Spleen (tissue), 11 donors: ENCODE measurements around the gene MME. TPM values are rescaled to one million over a fixed set of nuclear protein-coding genes. Genes with fewer than 3 reads are reported as not detected.

ENCODE experiments used
- DNase-seq: peaks from one replicate; pipeline ENCODE4 v3.0.0-alpha.2; 2020
- H3K27ac ChIP-seq, 8 donors: fragments of 200-600 bp; sonication (generic) in 7 of 8; 1 replicate in 4 of 8; 2 replicates in 4 of 8; pipeline versions ENCODE4 v1.5.0 to v1.8.0; 2016 to 2021; ENCODE audit warnings: inconsistent platforms in 4 of 8, mild to moderate bottlenecking in 4 of 8, moderate library complexity in 1 of 8
- H3K27me3 ChIP-seq, 7 donors: fragments of 200-600 bp; sonication (generic) in 6 of 7; replicated peaks in 1 of 7; 1 replicate in 4 of 7; 2 replicates in 3 of 7; pipeline versions ENCODE4 v1.5.0 to v1.8.0; 2016 to 2021; ENCODE audit warnings: inconsistent platforms in 3 of 7, mild to moderate bottlenecking in 1 of 7
- H3K36me3 ChIP-seq, 6 donors: fragments of 200-600 bp; sonication (generic) in 5 of 6; 1 replicate in 4 of 6; 2 replicates in 2 of 6; pipeline versions ENCODE4 v1.5.0 to v1.8.0; 2016 to 2021; ENCODE audit warnings: inconsistent platforms in 2 of 6
- H3K4me1 ChIP-seq, 6 donors: fragments of 200-600 bp; sonication (generic) in 5 of 6; 1 replicate in 3 of 6; 2 replicates in 3 of 6; pipeline versions ENCODE4 v1.5.0 to v1.8.0; 2016 to 2021; ENCODE audit warnings: inconsistent platforms in 3 of 6
- H3K4me3 ChIP-seq, 8 donors: fragments of 200-600 bp; sonication (generic) in 7 of 8; 1 replicate in 4 of 8; 2 replicates in 4 of 8; pipeline versions ENCODE4 v1.5.0 to v1.8.0; 2016 to 2021; ENCODE audit warnings: inconsistent platforms in 4 of 8, mild to moderate bottlenecking in 4 of 8, moderate library complexity in 2 of 8
- H3K9me3 ChIP-seq, 8 donors: fragments of 200-600 bp; sonication (generic) in 7 of 8; 1 replicate in 4 of 8; 2 replicates in 4 of 8; pipeline versions ENCODE4 v1.5.0 to v1.8.0; 2016 to 2021; ENCODE audit warnings: inconsistent platforms in 4 of 8
- CTCF ChIP-seq, 11 experiments: fragments of 200-600 bp in 7 of 11; fragments of 450-650 bp in 4 of 11; sonication (generic) in 4 of 11; IDR thresholded peaks in 8 of 11; conservative IDR thresholded peaks in 3 of 11; 1 replicate in 7 of 11; 2 replicates in 4 of 11; pipeline versions ENCODE4 v1.4.0 to v1.8.0; 2016 to 2021; ENCODE audit warnings: antibody characterized with exemption in 11 of 11, inconsistent platforms in 4 of 11, mild to moderate bottlenecking in 1 of 11
- POLR2A ChIP-seq, 3 donors: fragments of 450-650 bp; IDR thresholded peaks; one replicate each; pipeline ENCODE4 v1.5.1; 2017; ENCODE audit warnings: antibody characterized with exemption in 3 of 3, mild to moderate bottlenecking in 1 of 3
- POLR2AphosphoS5 ChIP-seq, 3 donors: sonication (generic); formaldehyde crosslinking; IDR thresholded peaks; one replicate each; pipeline ENCODE4 v1.5.1; 2017; ENCODE audit warnings: antibody characterized with exemption in 3 of 3
- WGBS, 5 donors: extraction: QIAGEN DNeasy Blood & Tissue Kit in 3 of 5; methylation state at CpG; one replicate each; pipeline versions ENCODE4 v1.1.5 to v1.1.7; 2013 to 2018; 5-methylcytosine and 5-hydroxymethylcytosine counted together
- intact Hi-C: fragments of 100-400 bp; cut with DNase I; formaldehyde crosslinking; loops from one replicate; pipeline ENCODE4 v1.15.0; 2023; ENCODE audit warnings: low total_unique reads
- polyA plus RNA-seq, 3 donors: library from polyadenylated mRNA; stranded (reverse); fragments of 200-250 nt; gene quantifications; one replicate each; pipeline ENCODE4 v1.2.1, GENCODE V29; 2013
- total RNA-seq, 7 donors: library from RNA; depleted of rRNA in 3 of 7; stranded (reverse); fragments of >200 nt in 3 of 7; fragmentation: NEBNext Ultra II Directional in 4 of 7; extraction: Animal tissue kit (Norgen Biotek cat#: 25700) in 4 of 7; gene quantifications; one replicate each; pipeline versions ENCODE4 v1.1.0 to v1.2.1, GENCODE V29; 2016 to 2021
- donor health status: healthy with polysubstance abuse.
- donor health status: DM: no; HTN: no; CAD: no; lungs with moderate emphysema.
- donor health status: DM: no; HTN: no; CAD: no.
- donor health status: Bipolar disorder and iron deficiency.
- donor health status: healthy.
- donor health status: DM: no; HTN: no; CAD: no.
- donor health status: DM: yes; HTN: yes; CAD: no.

Gene MME
- total and polyA plus RNA-seq, 10 donors = 0.50 to 43.2 (median 13.2) TPM

- peaks cover 0 to 6% (median 0%) of the 10 kb centered on the region in 8 donors for H3K9me3 ChIP-seq
- no peak for DNase-seq
- no peak overlapping the region for H3K4me3 ChIP-seq
- no peak overlapping the region for H3K27ac ChIP-seq
- WGBS, 5 donors = 76 to 91% (median 81%) methylated on average over 3 of the region's 3 CpGs
- H3K4me1 ChIP-seq = no peaks in the 10 kb centered on the region
- TF ChIP-seq POLR2A (IDR thresholded peaks at IDR 0.05) (no peak), CTCF (IDR thresholded peaks at IDR 0.05 in 8 of 11, conservative IDR thresholded peaks at IDR 0.05 in 3 of 11) (no peak), POLR2AphosphoS5 (IDR thresholded peaks at IDR 0.05) (no peak)
- no peaks in the 10 kb centered on the region for H3K27me3 ChIP-seq
- intact Hi-C loops = no loop called here
- no peaks in the 10 kb centered on the region for H3K36me3 ChIP-seq
Measured at GRCh38 chr3:155227141-155227540, 147.0 kb downstream of the MME start.

GRCh38 chr3:155228676-155229075, 148.6 kb downstream of the MME start:
- intact Hi-C loops = no loop called here
- no peak overlapping the region for H3K27ac ChIP-seq
- H3K9me3 ChIP-seq = peaks cover 0 to 6% (median 0%) of the 10 kb centered on the region in 8 donors
- TF ChIP-seq POLR2A (IDR thresholded peaks at IDR 0.05) (no peak), POLR2AphosphoS5 (IDR thresholded peaks at IDR 0.05) (no peak), CTCF (IDR thresholded peaks at IDR 0.05 in 8 of 11, conservative IDR thresholded peaks at IDR 0.05 in 3 of 11) (no peak)
- no peaks in the 10 kb centered on the region for H3K27me3 ChIP-seq
- no peak overlapping the region for H3K4me3 ChIP-seq
- no peaks in the 10 kb centered on the region for H3K36me3 ChIP-seq
- DNase-seq = no peak
- WGBS, 5 donors = 54 to 92% (median 80%) methylated on average over 1 of the region's 1 CpG
- H3K4me1 ChIP-seq = no peaks in the 10 kb centered on the region

- WGBS, 5 donors = 65 to 80% (median 78%) methylated on average over 1 of the region's 1 CpG
Measured at GRCh38 chr3:155229086-155229485, 149.0 kb downstream of the MME start.

GRCh38 chr3:155230382-155230781, 150.3 kb downstream of the MME start:
- Histone ChIP-seq H3K36me3 (no peaks in the 10 kb centered on the region), H3K9me3 (no peaks in the 10 kb centered on the region), H3K4me3 (no peak overlapping the region), H3K27ac (no peak overlapping the region), H3K4me1 (no peaks in the 10 kb centered on the region), H3K27me3 (no peaks in the 10 kb centered on the region)
- DNase-seq = no peak
- no peak for TF ChIP-seq CTCF (IDR thresholded peaks at IDR 0.05 in 8 of 11, conservative IDR thresholded peaks at IDR 0.05 in 3 of 11)
- TF ChIP-seq POLR2A (IDR thresholded peaks at IDR 0.05) = no peak
- no peak for TF ChIP-seq POLR2AphosphoS5 (IDR thresholded peaks at IDR 0.05)
- intact Hi-C loops = no loop called here

More at GRCh38 chr3:155229086-155229485, 149.0 kb downstream of the MME start:
- DNase-seq = no peak
- TF ChIP-seq POLR2A (IDR thresholded peaks at IDR 0.05) (no peak), CTCF (IDR thresholded peaks at IDR 0.05 in 8 of 11, conservative IDR thresholded peaks at IDR 0.05 in 3 of 11) (no peak), POLR2AphosphoS5 (IDR thresholded peaks at IDR 0.05) (no peak)
- no peak overlapping the region for H3K27ac ChIP-seq
- no peaks in the 10 kb centered on the region for H3K27me3 ChIP-seq
- H3K4me3 ChIP-seq = no peak overlapping the region
- H3K36me3 ChIP-seq = no peaks in the 10 kb centered on the region
- H3K4me1 ChIP-seq = no peaks in the 10 kb centered on the region
- H3K9me3 ChIP-seq = peaks cover 0 to 6% (median 0%) of the 10 kb centered on the region in 8 donors
- intact Hi-C loops = no loop called here
